Testis (tissue), 2 donors: Measurements from ENCODE around the gene SMARCC2.

Source experiments
- CTCF ChIP-seq, 3 experiments: fragments of 450-650 bp in 2 of 3; fragments of 200-600 bp in 1 of 3; sonication (generic) in 1 of 3; IDR thresholded peaks; one replicate each; pipeline ENCODE4 v1.5.1; 2016 to 2019; ENCODE audit warnings: antibody characterized with exemption in 3 of 3, mild to moderate bottlenecking in 2 of 3, moderate library complexity in 1 of 3
- POLR2A ChIP-seq: fragments of 450-650 bp; IDR thresholded peaks from one replicate; pipeline ENCODE4 v1.6.1; 2017; ENCODE audit warnings: antibody characterized with exemption, mild to moderate bottlenecking, moderate library complexity

- TF ChIP-seq CTCF (IDR thresholded peaks at IDR 0.05) (peak in 1 of 3 experiments; percentile 37), POLR2A (no peak)
Measured at GRCh38 chr12:56152132-56152755, 37.0 kb downstream of the SMARCC2 start, which contains the start of gene MYL6B.
